HL-60 (cell line): ENCODE measurements around the gene TP53AIP1.

Experiments used
- DNase-seq, 2 experiments: peaks; one replicate each; pipeline ENCODE4 v3.0.0-alpha.2; 2010 to 2020; ENCODE audit warnings: low read depth in 1 of 2, low spot score in 1 of 2
- H3K27ac ChIP-seq: fragments of 250-450 bp; sonication (Bioruptor Pico); replicated peaks from 2 replicates; pipeline ENCODE4 v1.5.1; 2020; ENCODE audit warnings: mild to moderate bottlenecking, moderate library complexity
- H3K27me3 ChIP-seq: fragments of 250-450 bp; sonication (Bioruptor Pico); 2 replicates; pipeline ENCODE4 v1.5.1; 2021; ENCODE audit warnings: mild to moderate bottlenecking, moderate library complexity; ENCODE audit not compliant: insufficient read depth, poor library complexity, severe bottlenecking
- H3K4me3 ChIP-seq: replicated peaks from 2 replicates; pipeline ENCODE4 v1.5.1; 2011; ENCODE audit warnings: mild to moderate bottlenecking, control low read depth, low read length; ENCODE audit not compliant: insufficient read depth
- GABPA ChIP-seq: IDR thresholded peaks from 2 replicates; pipeline ENCODE4 v1.6.1; 2012; ENCODE audit warnings: low read depth
- POLR2AphosphoS5 ChIP-seq: IDR thresholded peaks from 2 replicates; pipeline ENCODE4 v1.6.1; 2012; ENCODE audit warnings: low read depth
- REST ChIP-seq: IDR thresholded peaks from 2 replicates; pipeline ENCODE4 v1.6.1; 2012; ENCODE audit warnings: low read depth; ENCODE audit not compliant: insufficient replicate concordance
- SPI1 ChIP-seq: IDR thresholded peaks from 2 replicates; pipeline ENCODE4 v1.6.1; 2012; ENCODE audit warnings: low read depth, mild to moderate bottlenecking, borderline replicate concordance
- TF ChIP-seq, protein P1 (sequence below): IDR thresholded peaks from one replicate; pipeline ENCODE4 v1.5.1; 2011; ENCODE audit warnings: low read length, control low read depth, inconsistent platforms; ENCODE audit not compliant: insufficient read depth

The TP53AIP1 gene

GRCh38 chr11:128890216-128890542, 52.5 kb downstream of the TP53AIP1 start:
- no peak for DNase-seq
- Histone ChIP-seq H3K4me3 (no peak overlapping the region), H3K27ac (no peak overlapping the region), H3K27me3 (peaks cover 53% of the 10 kb centered on the region)
- no peak for TF ChIP-seq SPI1

GRCh38 chr11:128889657-128890213, 52.9 kb downstream of the TP53AIP1 start:
- no peak overlapping the region for H3K4me3 ChIP-seq
- no peak overlapping the region for H3K27ac ChIP-seq
- peaks cover 53% of the 10 kb centered on the region for H3K27me3 ChIP-seq
- no peak for TF ChIP-seq REST
- no peak for TF ChIP-seq SPI1
- no peak for TF ChIP-seq POLR2AphosphoS5
- TF ChIP-seq, protein P1, sequence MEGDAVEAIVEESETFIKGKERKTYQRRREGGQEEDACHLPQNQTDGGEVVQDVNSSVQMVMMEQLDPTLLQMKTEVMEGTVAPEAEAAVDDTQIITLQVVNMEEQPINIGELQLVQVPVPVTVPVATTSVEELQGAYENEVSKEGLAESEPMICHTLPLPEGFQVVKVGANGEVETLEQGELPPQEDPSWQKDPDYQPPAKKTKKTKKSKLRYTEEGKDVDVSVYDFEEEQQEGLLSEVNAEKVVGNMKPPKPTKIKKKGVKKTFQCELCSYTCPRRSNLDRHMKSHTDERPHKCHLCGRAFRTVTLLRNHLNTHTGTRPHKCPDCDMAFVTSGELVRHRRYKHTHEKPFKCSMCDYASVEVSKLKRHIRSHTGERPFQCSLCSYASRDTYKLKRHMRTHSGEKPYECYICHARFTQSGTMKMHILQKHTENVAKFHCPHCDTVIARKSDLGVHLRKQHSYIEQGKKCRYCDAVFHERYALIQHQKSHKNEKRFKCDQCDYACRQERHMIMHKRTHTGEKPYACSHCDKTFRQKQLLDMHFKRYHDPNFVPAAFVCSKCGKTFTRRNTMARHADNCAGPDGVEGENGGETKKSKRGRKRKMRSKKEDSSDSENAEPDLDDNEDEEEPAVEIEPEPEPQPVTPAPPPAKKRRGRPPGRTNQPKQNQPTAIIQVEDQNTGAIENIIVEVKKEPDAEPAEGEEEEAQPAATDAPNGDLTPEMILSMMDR = no peak
- TF ChIP-seq GABPA = no peak
- no peak for DNase-seq

GRCh38 chr11:128888034-128888985, 54.4 kb downstream of the TP53AIP1 start:
- TF ChIP-seq, protein P1 = no peak
- TF ChIP-seq SPI1 (no peak), POLR2AphosphoS5 (no peak), GABPA (no peak), REST (no peak)
- no peak overlapping the region for H3K27ac ChIP-seq
- peaks cover 43% of the 10 kb centered on the region for H3K27me3 ChIP-seq
- H3K4me3 ChIP-seq = no peak overlapping the region
- no peak for DNase-seq

GRCh38 chr11:128886406-128887124, 56.1 kb downstream of the TP53AIP1 start:
- H3K4me3 ChIP-seq = no peak overlapping the region
- no peak overlapping the region for H3K27ac ChIP-seq
- DNase-seq = no peak
- H3K27me3 ChIP-seq = peaks cover 32% of the 10 kb centered on the region
- TF ChIP-seq, protein P1 = no peak
- TF ChIP-seq POLR2AphosphoS5 (no peak), SPI1 (no peak), REST (no peak), GABPA (no peak)
